Ovary (tissue), 9 donors: Measurements from ENCODE around the gene GGTA1. TPM values are rescaled to one million over a fixed set of nuclear protein-coding genes. Genes with fewer than 3 reads are reported as not detected.

Experiments
- DNase-seq, 5 donors: peaks; one replicate each; pipeline ENCODE4 v3.0.0-alpha.2; 2019 to 2020
- H3K27ac ChIP-seq, 2 donors: fragments of 200-600 bp; one replicate each; pipeline versions ENCODE4 v1.5.1 to v1.8.0; 2019 to 2022
- H3K27me3 ChIP-seq: fragments of 200-600 bp; one replicate; pipeline ENCODE4 v1.8.0; 2022
- H3K36me3 ChIP-seq: fragments of 200-600 bp; sonication (generic); one replicate; pipeline ENCODE4 v1.5.1; 2019
- H3K4me1 ChIP-seq: one replicate; pipeline ENCODE4 v1.8.1; 2013; ENCODE audit warnings: mild to moderate bottlenecking, moderate library complexity; ENCODE audit not compliant: insufficient read depth
- H3K4me3 ChIP-seq: fragments of 200-600 bp; sonication (generic); one replicate; pipeline ENCODE4 v1.5.1; 2017
- H3K9me3 ChIP-seq, 2 donors: fragments of 200-600 bp in 1 of 2; sonication (generic) in 1 of 2; one replicate each; pipeline versions ENCODE4 v1.5.1 to v1.8.1; 2013 to 2019; ENCODE audit warnings: mild to moderate bottlenecking in 1 of 2, moderate library complexity in 1 of 2
- EP300 ChIP-seq: sonication (generic); formaldehyde crosslinking; IDR thresholded peaks from one replicate; pipeline ENCODE4 v1.6.1; 2017; ENCODE audit warnings: antibody characterized with exemption
- POLR2A ChIP-seq: fragments of 450-650 bp; IDR thresholded peaks from one replicate; pipeline ENCODE4 v1.6.1; 2017; ENCODE audit warnings: antibody characterized with exemption, mild to moderate bottlenecking, moderate library complexity
- WGBS, 3 donors: extraction: QIAGEN DNeasy Blood & Tissue Kit in 1 of 3; methylation state at CpG; one replicate each; pipeline versions ENCODE4 v1.1.5 to v1.1.7; 2013 to 2017; 5-methylcytosine and 5-hydroxymethylcytosine counted together
- intact Hi-C, 4 donors: fragments of 100-400 bp; cut with DNase I; formaldehyde crosslinking; loops; one replicate each; pipeline versions ENCODE4 v1.11.0 to v1.15.1; 2022 to 2023
- polyA plus RNA-seq, 2 donors: library from polyadenylated mRNA; stranded (reverse); fragments of 200-250 nt in 1 of 2; fragments of 350-450 nt in 1 of 2; fragmentation: Illumina TruSeq in 1 of 2; extraction: RNeasy Lipid Tissue Mini Kit (QIAGEN cat#74804) in 1 of 2; gene quantifications; one replicate each; pipeline ENCODE4 v1.2.3, GENCODE V29; 2013 to 2014
- total RNA-seq, 7 donors: library from RNA; depleted of rRNA in 2 of 7; stranded (reverse); fragments of >200 nt in 2 of 7; fragmentation: NEBNext Ultra II Directional in 3 of 7; extraction: Animal tissue kit (Norgen Biotek cat#: 25700) in 3 of 7; gene quantifications; one replicate each; pipeline versions ENCODE4 v1.1.0 to v1.2.4, GENCODE V29; 2016 to 2023
- TF ChIP-seq, protein P1 (sequence below), 3 donors: fragments of 450-650 bp in 2 of 3; fragments of 200-600 bp in 1 of 3; IDR thresholded peaks; one replicate each; pipeline versions ENCODE4 v1.5.1 to v1.8.0; 2016 to 2022; ENCODE audit warnings: antibody characterized with exemption in 3 of 3, mild to moderate bottlenecking in 1 of 3
- donor health status: DM: no; HTN: no; CAD: no; lungs with moderate emphysema.
- donor health status: DM: no; HTN: no; CAD: no.
- donor health status: Bipolar disorder and iron deficiency.
- donor health status: DM: yes; HTN: yes; CAD: no.
- donor health status: DM: no; HTN: no; CAD: no.
- donor health status: DM: yes; HTN: yes; CAD: no.

Gene GGTA1
- total and polyA plus RNA-seq, 9 donors: 0.38 to 33.1 (median 2.4) TPM

DNA sequence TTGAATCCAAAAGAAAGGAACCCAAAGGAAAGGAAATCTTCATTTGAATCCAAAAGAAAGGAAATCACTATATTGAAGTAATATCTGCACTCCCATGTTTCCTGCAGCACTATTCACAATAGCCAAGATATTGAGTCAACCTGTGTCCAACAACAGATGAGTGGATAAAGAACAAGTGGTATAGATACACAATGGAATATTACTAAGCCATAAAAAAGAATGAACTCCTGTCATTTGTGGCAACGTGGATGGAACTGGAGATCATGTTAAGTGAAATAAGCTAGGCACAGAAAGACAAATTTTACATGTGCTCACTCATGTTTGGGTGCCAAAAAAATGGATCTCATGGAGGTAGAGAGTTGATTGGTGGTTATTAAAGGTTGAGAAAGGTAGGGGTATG is 71.7 kb downstream of the GGTA1 start:
- H3K27ac ChIP-seq: no peak overlapping the region
- no peak overlapping the region for H3K4me3 ChIP-seq
- no peak for TF ChIP-seq EP300
- TF ChIP-seq POLR2A: no peak
- TF ChIP-seq, protein P1, sequence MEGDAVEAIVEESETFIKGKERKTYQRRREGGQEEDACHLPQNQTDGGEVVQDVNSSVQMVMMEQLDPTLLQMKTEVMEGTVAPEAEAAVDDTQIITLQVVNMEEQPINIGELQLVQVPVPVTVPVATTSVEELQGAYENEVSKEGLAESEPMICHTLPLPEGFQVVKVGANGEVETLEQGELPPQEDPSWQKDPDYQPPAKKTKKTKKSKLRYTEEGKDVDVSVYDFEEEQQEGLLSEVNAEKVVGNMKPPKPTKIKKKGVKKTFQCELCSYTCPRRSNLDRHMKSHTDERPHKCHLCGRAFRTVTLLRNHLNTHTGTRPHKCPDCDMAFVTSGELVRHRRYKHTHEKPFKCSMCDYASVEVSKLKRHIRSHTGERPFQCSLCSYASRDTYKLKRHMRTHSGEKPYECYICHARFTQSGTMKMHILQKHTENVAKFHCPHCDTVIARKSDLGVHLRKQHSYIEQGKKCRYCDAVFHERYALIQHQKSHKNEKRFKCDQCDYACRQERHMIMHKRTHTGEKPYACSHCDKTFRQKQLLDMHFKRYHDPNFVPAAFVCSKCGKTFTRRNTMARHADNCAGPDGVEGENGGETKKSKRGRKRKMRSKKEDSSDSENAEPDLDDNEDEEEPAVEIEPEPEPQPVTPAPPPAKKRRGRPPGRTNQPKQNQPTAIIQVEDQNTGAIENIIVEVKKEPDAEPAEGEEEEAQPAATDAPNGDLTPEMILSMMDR (IDR thresholded peaks at IDR 0.05): no peak
- no peak for DNase-seq
- H3K9me3 ChIP-seq: no peaks in the 10 kb centered on the region
- no peaks in the 10 kb centered on the region for H3K4me1 ChIP-seq
- intact Hi-C loops: no loop called here
- WGBS, 3 donors: 72 to 76% (median 74%) methylated on average over 1 of the region's 1 CpG
- no peaks in the 10 kb centered on the region for H3K36me3 ChIP-seq
- H3K27me3 ChIP-seq: no peaks in the 10 kb centered on the region

GRCh38 chr9:121424024-121424432 is 75.6 kb downstream of the GGTA1 start:
- Histone ChIP-seq H3K36me3 (no peaks in the 10 kb centered on the region), H3K4me3 (no peak overlapping the region), H3K4me1 (no peaks in the 10 kb centered on the region), H3K27me3 (no peaks in the 10 kb centered on the region), H3K27ac (no peak overlapping the region), H3K9me3 (no peaks in the 10 kb centered on the region)
- no peak for DNase-seq
- 72 to 93% (median 77%) methylated on average over 1 of the region's 1 CpG for WGBS, 3 donors
- intact Hi-C loops: no loop called here
- TF ChIP-seq EP300: no peak
- no peak for TF ChIP-seq POLR2A
- TF ChIP-seq, protein P1 (IDR thresholded peaks at IDR 0.05): no peak

- WGBS, 3 donors: 79 to 83% (median 81%) methylated on average over 3 of the region's 3 CpGs
- no peaks in the 10 kb centered on the region for H3K36me3 ChIP-seq
- intact Hi-C loops: no loop called here
These were observed 87.7 kb downstream of the GGTA1 start for GRCh38 chr9:121411993-121412392.

DNA sequence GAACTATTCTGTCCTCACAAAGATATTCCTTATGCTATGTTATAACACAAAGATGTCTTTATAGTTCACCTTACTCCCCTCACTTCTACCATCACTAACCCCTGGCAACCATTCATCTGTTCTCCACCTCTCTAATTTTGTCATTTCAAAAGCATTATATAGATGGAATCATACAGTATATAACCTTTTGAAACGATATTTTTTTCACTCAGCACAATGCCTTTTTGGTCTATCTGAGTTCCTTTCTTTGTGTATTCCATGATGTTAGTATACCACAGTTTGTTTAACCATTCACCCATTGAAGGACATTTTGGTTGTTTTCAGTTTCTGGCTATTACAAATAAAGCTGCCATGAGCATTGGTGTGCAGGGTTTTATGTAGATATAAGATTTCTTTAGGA is 93.7 kb downstream of the GGTA1 start:
- Histone ChIP-seq H3K9me3 (no peaks in the 10 kb centered on the region), H3K4me3 (no peak overlapping the region), H3K4me1 (no peaks in the 10 kb centered on the region), H3K27ac (no peak overlapping the region), H3K36me3 (no peaks in the 10 kb centered on the region), H3K27me3 (no peaks in the 10 kb centered on the region)
- TF ChIP-seq, protein P1 (IDR thresholded peaks at IDR 0.05): no peak
- TF ChIP-seq EP300: no peak
- no peak for TF ChIP-seq POLR2A
- intact Hi-C loops: loop anchor here in 1 of 4 donors (2.0 kb wide), 1 partner anchor 35 kb away; no protein-coding TSS in a partner anchor
- 86 to 94% (median 93%) methylated on average over 1 of the region's 1 CpG for WGBS, 3 donors
- DNase-seq: no peak

More at GRCh38 chr9:121411993-121412392, 87.7 kb downstream of the GGTA1 start:
- TF ChIP-seq POLR2A (no peak), EP300 (no peak)
- TF ChIP-seq, protein P1 (IDR thresholded peaks at IDR 0.05): no peak
- Histone ChIP-seq H3K9me3 (no peaks in the 10 kb centered on the region), H3K27ac (no peak overlapping the region), H3K4me1 (no peaks in the 10 kb centered on the region), H3K27me3 (no peaks in the 10 kb centered on the region), H3K4me3 (no peak overlapping the region)
- DNase-seq: no peak

Other genes with a start within 250 kb of the GGTA1 start
- 100 to 1,000 TPM; 188 to 706 (median 295) TPM for gene GSN, start 231.7 kb downstream of the GGTA1 start, total RNA-seq
- gene GSN, start 231.7 kb downstream of the GGTA1 start, polyA plus RNA-seq: 100 to 1,000 TPM; 370 to 406 TPM
- gene STOM, start 129.6 kb downstream of the GGTA1 start, total RNA-seq: 100 to 1,000 TPM in 5 of 7 donors, 10 to 100 TPM in 2; 73.1 to 205 (median 164) TPM
- gene STOM, start 129.6 kb downstream of the GGTA1 start, polyA plus RNA-seq: 100 to 1,000 TPM; 114 to 203 TPM
- 10 to 100 TPM; 24.3 to 95.0 (median 78.7) TPM for gene DAB2IP, start 151.8 kb upstream of the GGTA1 start, total RNA-seq
- gene DAB2IP, start 151.8 kb upstream of the GGTA1 start, polyA plus RNA-seq: 10 to 100 TPM in 1 of 2 donors, 1 to 10 TPM in 1; 9.3 to 29.3 TPM